HepG2 (cell line): ENCODE data around the gene IGF2. TPM values are rescaled to one million over a fixed set of nuclear protein-coding genes. Genes with fewer than 3 reads are reported as not detected.

ENCODE experiments used
- DR1 ChIP-seq: sonication (generic); formaldehyde crosslinking; IDR thresholded peaks from 2 replicates; pipeline ENCODE4 v1.8.0; 2021; ENCODE audit warnings: mild to moderate bottlenecking, missing genetic modification reagents, inconsistent platforms
- FOSL1 ChIP-seq: sonication (generic); formaldehyde crosslinking; IDR thresholded peaks from 2 replicates; pipeline ENCODE4 v1.9.0; 2021; ENCODE audit warnings: missing genetic modification reagents, borderline replicate concordance
- HHEX ChIP-seq: IDR thresholded peaks from 2 replicates; pipeline ENCODE4 v1.6.1; 2016; ENCODE audit warnings: control low read depth
- JUND ChIP-seq: sonication (generic); formaldehyde crosslinking; IDR thresholded peaks from 2 replicates; pipeline ENCODE4 v1.8.0; 2022; ENCODE audit warnings: mild to moderate bottlenecking, missing genetic modification reagents
- KAT7 ChIP-seq: IDR thresholded peaks from 2 replicates; pipeline ENCODE4 v1.6.1; 2018; ENCODE audit warnings: borderline replicate concordance, missing compliant biosample characterization
- MEF2D ChIP-seq: sonication (generic); formaldehyde crosslinking; IDR thresholded peaks from 2 replicates; pipeline ENCODE4 v1.5.1; 2020; ENCODE audit warnings: mild to moderate bottlenecking, missing genetic modification reagents
- MIER2 ChIP-seq: IDR thresholded peaks from 2 replicates; pipeline ENCODE4 v1.6.1; 2016; ENCODE audit warnings: missing biosample characterization, missing genetic modification reagents
- MIXL1 ChIP-seq: IDR thresholded peaks from 2 replicates; pipeline ENCODE4 v1.6.1; 2016
- SMARCC2 ChIP-seq: fragments of 450-650 bp; IDR thresholded peaks from 2 replicates; pipeline ENCODE4 v1.6.1; 2017; ENCODE audit warnings: antibody characterized with exemption, mild to moderate bottlenecking
- SOX6 ChIP-seq, 2 experiments: fragments of 450-650 bp in 1 of 2; sonication (generic) in 1 of 2; formaldehyde crosslinking in 1 of 2; IDR thresholded peaks; 2 replicates each; pipeline versions ENCODE4 v1.4.0 to v1.6.1; 2017 to 2020; ENCODE audit warnings: antibody characterized with exemption in 1 of 2, mild to moderate bottlenecking in 1 of 2, missing genetic modification reagents in 1 of 2
- TP53 ChIP-seq: sonication (generic); formaldehyde crosslinking; conservative IDR thresholded peaks from 2 replicates; pipeline ENCODE4 v1.4.0; 2020; ENCODE audit warnings: missing genetic modification reagents
- WIZ ChIP-seq: sonication (generic); formaldehyde crosslinking; IDR thresholded peaks from 2 replicates; pipeline ENCODE4 v1.5.1; 2020; ENCODE audit warnings: mild to moderate bottlenecking, missing genetic modification reagents
- ZMAT3 ChIP-seq: sonication (generic); formaldehyde crosslinking; conservative IDR thresholded peaks from 2 replicates; pipeline ENCODE4 v1.7.0; 2021; ENCODE audit warnings: missing genetic modification reagents
- ZNF230 ChIP-seq: sonication (generic); formaldehyde crosslinking; IDR thresholded peaks from 2 replicates; pipeline ENCODE4 v1.4.0; 2020; ENCODE audit warnings: mild to moderate bottlenecking, missing genetic modification reagents
- ZNF354B ChIP-seq: sonication (generic); formaldehyde crosslinking; IDR thresholded peaks from 2 replicates; pipeline ENCODE4 v1.8.0; 2022; ENCODE audit warnings: mild to moderate bottlenecking, missing genetic modification reagents
- ZNF367 ChIP-seq: sonication (generic); formaldehyde crosslinking; IDR thresholded peaks from 2 replicates; pipeline ENCODE4 v1.4.0; 2020; ENCODE audit warnings: missing genetic modification reagents, borderline replicate concordance
- ZNF781 ChIP-seq: sonication (generic); formaldehyde crosslinking; IDR thresholded peaks from 2 replicates; pipeline ENCODE4 v1.5.1; 2020; ENCODE audit warnings: borderline replicate concordance, mild to moderate bottlenecking, missing genetic modification reagents; ENCODE audit errors: not compliant biosample characterization
- ZNF790 ChIP-seq: sonication (generic); formaldehyde crosslinking; IDR thresholded peaks from 2 replicates; pipeline ENCODE4 v1.8.0; 2022; ENCODE audit warnings: missing genetic modification reagents, mild to moderate bottlenecking, borderline replicate concordance
- ZUFSP ChIP-seq: sonication (generic); formaldehyde crosslinking; IDR thresholded peaks from 2 replicates; pipeline ENCODE4 v1.9.0; 2021; ENCODE audit warnings: missing genetic modification reagents, mild to moderate bottlenecking, borderline replicate concordance
- polyA plus RNA-seq, 8 experiments: library from polyadenylated mRNA; depleted of rRNA in 3 of 8; stranded (reverse) in 7 of 8; unstranded in 1 of 8; fragments of >200 nt; fragmentation: Illumina TruSeq in 4 of 8; extraction: Trizol in 4 of 8; gene quantifications; 2 replicates each; pipeline versions ENCODE4 v1.2.1 to v1.2.3, GENCODE V29; 2011 to 2016; ENCODE audit warnings: low read depth in 4 of 8, missing spikeins in 1 of 8, mixed read lengths in 1 of 8; ENCODE audit not compliant: insufficient read depth in 1 of 8
- total RNA-seq, 5 experiments: library from RNA; depleted of rRNA; stranded (reverse); fragments of >200 nt; fragmentation: Illumina TruSeq; extraction: Trizol; gene quantifications; 2 replicates each; pipeline ENCODE4 v1.2.3, GENCODE V29; 2016; ENCODE audit warnings: low read depth in 1 of 5
- TF ChIP-seq, protein P1 (sequence below): conservative IDR thresholded peaks from 2 replicates; pipeline ENCODE4 v1.6.1; 2018; ENCODE audit warnings: missing genetic modification reagents
- TF ChIP-seq, protein P2 (sequence below): sonication (generic); formaldehyde crosslinking; IDR thresholded peaks from 2 replicates; pipeline ENCODE4 v1.4.0; 2020; ENCODE audit warnings: mild to moderate bottlenecking, low read depth, missing genetic modification reagents
- TF ChIP-seq, protein P3 (sequence below): sonication (generic); formaldehyde crosslinking; IDR thresholded peaks from 2 replicates; pipeline ENCODE4 v1.5.1; 2020; ENCODE audit warnings: mild to moderate bottlenecking, moderate library complexity, missing genetic modification reagents

Gene IGF2
- total and polyA plus RNA-seq, 2 of the 13 experiments (the other 11 are each of a cell fraction or from before 2014, with no cell fraction given) = 79.1 to 254 TPM

- TF ChIP-seq ZNF354B (CRISPR knock-in tag) (no peak), HHEX (CRISPR knock-in tag) (no peak), FOSL1 (no peak), MIER2 (no peak), KAT7 (CRISPR knock-in tag) (no peak), JUND (CRISPR knock-in tag) (no peak), ZNF790 (CRISPR knock-in tag) (no peak), SOX6 (IDR thresholded peaks at IDR 0.05) (no peak), SOX6 (CRISPR knock-in tag; IDR thresholded peaks at IDR 0.05) (no peak), MEF2D (CRISPR knock-in tag) (no peak), MIXL1 (CRISPR knock-in tag) (no peak), TP53 (CRISPR knock-in tag) (no peak), ZUFSP (CRISPR knock-in tag) (no peak), ZMAT3 (no peak), ZNF781 (CRISPR knock-in tag) (no peak), WIZ (CRISPR knock-in tag) (no peak), ZNF230 (CRISPR knock-in tag) (0 out of 2 replicates have a peak, but pooled peaks have one; percentile 8), SMARCC2 (no peak), DR1 (no peak), ZNF367 (no peak)
- TF ChIP-seq, protein P1, sequence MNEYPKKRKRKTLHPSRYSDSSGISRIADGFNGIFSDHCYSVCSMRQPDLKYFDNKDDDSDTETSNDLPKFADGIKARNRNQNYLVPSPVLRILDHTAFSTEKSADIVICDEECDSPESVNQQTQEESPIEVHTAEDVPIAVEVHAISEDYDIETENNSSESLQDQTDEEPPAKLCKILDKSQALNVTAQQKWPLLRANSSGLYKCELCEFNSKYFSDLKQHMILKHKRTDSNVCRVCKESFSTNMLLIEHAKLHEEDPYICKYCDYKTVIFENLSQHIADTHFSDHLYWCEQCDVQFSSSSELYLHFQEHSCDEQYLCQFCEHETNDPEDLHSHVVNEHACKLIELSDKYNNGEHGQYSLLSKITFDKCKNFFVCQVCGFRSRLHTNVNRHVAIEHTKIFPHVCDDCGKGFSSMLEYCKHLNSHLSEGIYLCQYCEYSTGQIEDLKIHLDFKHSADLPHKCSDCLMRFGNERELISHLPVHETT (CRISPR knock-in tag) = no peak
- TF ChIP-seq, protein P2, sequence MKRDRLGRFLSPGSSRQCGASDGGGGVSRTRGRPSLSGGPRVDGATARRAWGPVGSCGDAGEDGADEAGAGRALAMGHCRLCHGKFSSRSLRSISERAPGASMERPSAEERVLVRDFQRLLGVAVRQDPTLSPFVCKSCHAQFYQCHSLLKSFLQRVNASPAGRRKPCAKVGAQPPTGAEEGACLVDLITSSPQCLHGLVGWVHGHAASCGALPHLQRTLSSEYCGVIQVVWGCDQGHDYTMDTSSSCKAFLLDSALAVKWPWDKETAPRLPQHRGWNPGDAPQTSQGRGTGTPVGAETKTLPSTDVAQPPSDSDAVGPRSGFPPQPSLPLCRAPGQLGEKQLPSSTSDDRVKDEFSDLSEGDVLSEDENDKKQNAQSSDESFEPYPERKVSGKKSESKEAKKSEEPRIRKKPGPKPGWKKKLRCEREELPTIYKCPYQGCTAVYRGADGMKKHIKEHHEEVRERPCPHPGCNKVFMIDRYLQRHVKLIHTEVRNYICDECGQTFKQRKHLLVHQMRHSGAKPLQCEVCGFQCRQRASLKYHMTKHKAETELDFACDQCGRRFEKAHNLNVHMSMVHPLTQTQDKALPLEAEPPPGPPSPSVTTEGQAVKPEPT (CRISPR knock-in tag) = no peak
- TF ChIP-seq, protein P3, sequence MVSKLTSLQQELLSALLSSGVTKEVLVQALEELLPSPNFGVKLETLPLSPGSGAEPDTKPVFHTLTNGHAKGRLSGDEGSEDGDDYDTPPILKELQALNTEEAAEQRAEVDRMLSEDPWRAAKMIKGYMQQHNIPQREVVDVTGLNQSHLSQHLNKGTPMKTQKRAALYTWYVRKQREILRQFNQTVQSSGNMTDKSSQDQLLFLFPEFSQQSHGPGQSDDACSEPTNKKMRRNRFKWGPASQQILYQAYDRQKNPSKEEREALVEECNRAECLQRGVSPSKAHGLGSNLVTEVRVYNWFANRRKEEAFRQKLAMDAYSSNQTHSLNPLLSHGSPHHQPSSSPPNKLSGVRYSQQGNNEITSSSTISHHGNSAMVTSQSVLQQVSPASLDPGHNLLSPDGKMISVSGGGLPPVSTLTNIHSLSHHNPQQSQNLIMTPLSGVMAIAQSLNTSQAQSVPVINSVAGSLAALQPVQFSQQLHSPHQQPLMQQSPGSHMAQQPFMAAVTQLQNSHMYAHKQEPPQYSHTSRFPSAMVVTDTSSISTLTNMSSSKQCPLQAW (CRISPR knock-in tag) = no peak
Observed at GRCh38 chr11:2140411-2141400, 1.5 kb upstream of the IGF2 start (continued).
